ENCODE results near the gene BHLHE41.

DNA sequence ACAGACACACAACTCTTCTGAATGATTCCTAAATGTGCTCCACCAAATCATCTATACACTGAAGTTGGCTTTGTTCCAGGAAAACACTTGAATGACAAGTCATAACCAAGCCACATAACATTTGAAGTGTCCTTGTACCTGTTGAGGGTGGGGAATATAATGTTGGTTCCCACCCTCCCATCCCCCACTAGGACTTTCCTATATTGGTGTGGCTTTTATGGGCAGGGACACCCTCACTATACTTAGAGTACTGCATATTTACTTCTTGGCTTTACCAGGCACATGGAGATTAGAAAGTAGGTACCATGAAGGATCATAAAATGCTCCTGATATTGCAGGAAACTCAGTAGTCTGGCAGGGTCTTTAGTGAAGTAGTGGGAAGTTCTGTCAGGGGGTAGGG is 9.7 kb upstream of the BHLHE41 start:
- TF ChIP-seq CTCF (IDR thresholded peaks at IDR 0.05; ENCODE audit: low read depth, low read length, missing input control) (no peak), TAF1 (conservative IDR thresholded peaks at IDR 0.05) (no peak), RAD21 (IDR thresholded peaks at IDR 0.05) (no peak), YY1 (IDR thresholded peaks at IDR 0.05) (no peak)
- TF ChIP-seq, protein P1, sequence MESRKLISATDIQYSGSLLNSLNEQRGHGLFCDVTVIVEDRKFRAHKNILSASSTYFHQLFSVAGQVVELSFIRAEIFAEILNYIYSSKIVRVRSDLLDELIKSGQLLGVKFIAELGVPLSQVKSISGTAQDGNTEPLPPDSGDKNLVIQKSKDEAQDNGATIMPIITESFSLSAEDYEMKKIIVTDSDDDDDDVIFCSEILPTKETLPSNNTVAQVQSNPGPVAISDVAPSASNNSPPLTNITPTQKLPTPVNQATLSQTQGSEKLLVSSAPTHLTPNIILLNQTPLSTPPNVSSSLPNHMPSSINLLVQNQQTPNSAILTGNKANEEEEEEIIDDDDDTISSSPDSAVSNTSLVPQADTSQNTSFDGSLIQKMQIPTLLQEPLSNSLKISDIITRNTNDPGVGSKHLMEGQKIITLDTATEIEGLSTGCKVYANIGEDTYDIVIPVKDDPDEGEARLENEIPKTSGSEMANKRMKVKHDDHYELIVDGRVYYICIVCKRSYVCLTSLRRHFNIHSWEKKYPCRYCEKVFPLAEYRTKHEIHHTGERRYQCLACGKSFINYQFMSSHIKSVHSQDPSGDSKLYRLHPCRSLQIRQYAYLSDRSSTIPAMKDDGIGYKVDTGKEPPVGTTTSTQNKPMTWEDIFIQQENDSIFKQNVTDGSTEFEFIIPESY (IDR thresholded peaks at IDR 0.05) = no peak

All from liver (tissue), 3 donors.